ENCODE data around the gene LNX1. TPM values are rescaled to one million over a fixed set of nuclear protein-coding genes. Genes with fewer than 3 reads are reported as not detected.

LNX1 gene
- polyA plus RNA-seq, 3 donors: 0.09 to 0.13 TPM; not detected in 1

DNA sequence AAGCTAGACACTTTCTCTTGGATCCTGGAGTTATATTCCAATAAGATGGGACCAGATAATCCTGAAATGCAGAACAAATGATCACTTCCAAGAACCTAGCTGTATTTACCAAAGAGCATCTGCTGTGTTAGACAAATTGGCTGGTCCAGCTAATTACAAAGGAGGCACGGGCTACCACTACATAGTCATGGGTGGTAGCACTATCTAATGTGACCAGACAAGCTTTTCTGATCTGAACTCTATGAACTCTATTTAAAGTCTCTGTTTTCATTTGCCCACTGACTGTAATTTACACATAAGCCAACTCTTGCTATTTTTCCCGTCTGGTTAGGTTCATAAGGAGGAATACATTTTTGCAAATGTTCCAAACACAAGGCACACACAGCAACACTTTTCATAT is 34.6 kb downstream of the LNX1 start:
- no peak overlapping the region for H3K27ac ChIP-seq (ENCODE audit: low read depth in 1 of 2, low read length in 2 of 2)
- Mint-ChIP-seq H3K27me3 (ENCODE audit: low read depth in 3 of 3) (peaks cover 2 to 8% (median 5%) of the 10 kb centered on the region in 3 donors), H3K27ac (no peak overlapping the region), H3K36me3 (no peaks in the 10 kb centered on the region), H3K4me3 (no peak overlapping the region), H3K4me1 (peaks cover 17% of the 10 kb centered on the region), H3K9me3 (no peaks in the 10 kb centered on the region)
- H3K79me2 ChIP-seq (ENCODE audit: insufficient read depth, low read length): no peaks in the 10 kb centered on the region
- H2AFZ ChIP-seq (ENCODE audit: insufficient read depth, low read depth, low read length, poor library complexity, severe bottlenecking): no peak overlapping the region
- H3K9ac ChIP-seq (ENCODE audit: insufficient read depth, low read length, poor library complexity, severe bottlenecking): no peak overlapping the region
- intact Hi-C loops (cut with micrococcal nuclease): no loop called here
- no peaks in the 10 kb centered on the region for H3K9me3 ChIP-seq (replicated peaks in 1 of 2; ENCODE audit: control insufficient read depth in 1 of 2, insufficient read depth in 1 of 2, low read length in 2 of 2)
- H3K27me3 ChIP-seq (ENCODE audit: control insufficient read depth in 2 of 2, insufficient read depth in 2 of 2, low read length in 2 of 2): no peaks in the 10 kb centered on the region
- 60% methylated on average over 1 of the region's 2 CpGs for WGBS (ENCODE audit: insufficient coverage)
- H3K4me2 ChIP-seq (replicated peaks; ENCODE audit: extremely low read depth, low read length, poor library complexity, severe bottlenecking): no peak overlapping the region
- H4K20me1 ChIP-seq (ENCODE audit: insufficient read depth, low read length): no peaks in the 10 kb centered on the region
- H3K4me1 ChIP-seq (ENCODE audit: control insufficient read depth in 1 of 2, insufficient read depth in 2 of 2, low read length in 2 of 2): peaks cover 11 to 13% of the 10 kb centered on the region in 2 donors
- no peak overlapping the region for H3K4me3 ChIP-seq (replicated peaks in 1 of 3; ENCODE audit: low read depth in 2 of 3, low read length in 3 of 3)
- no peak for DNase-seq
- TF ChIP-seq, protein P1, sequence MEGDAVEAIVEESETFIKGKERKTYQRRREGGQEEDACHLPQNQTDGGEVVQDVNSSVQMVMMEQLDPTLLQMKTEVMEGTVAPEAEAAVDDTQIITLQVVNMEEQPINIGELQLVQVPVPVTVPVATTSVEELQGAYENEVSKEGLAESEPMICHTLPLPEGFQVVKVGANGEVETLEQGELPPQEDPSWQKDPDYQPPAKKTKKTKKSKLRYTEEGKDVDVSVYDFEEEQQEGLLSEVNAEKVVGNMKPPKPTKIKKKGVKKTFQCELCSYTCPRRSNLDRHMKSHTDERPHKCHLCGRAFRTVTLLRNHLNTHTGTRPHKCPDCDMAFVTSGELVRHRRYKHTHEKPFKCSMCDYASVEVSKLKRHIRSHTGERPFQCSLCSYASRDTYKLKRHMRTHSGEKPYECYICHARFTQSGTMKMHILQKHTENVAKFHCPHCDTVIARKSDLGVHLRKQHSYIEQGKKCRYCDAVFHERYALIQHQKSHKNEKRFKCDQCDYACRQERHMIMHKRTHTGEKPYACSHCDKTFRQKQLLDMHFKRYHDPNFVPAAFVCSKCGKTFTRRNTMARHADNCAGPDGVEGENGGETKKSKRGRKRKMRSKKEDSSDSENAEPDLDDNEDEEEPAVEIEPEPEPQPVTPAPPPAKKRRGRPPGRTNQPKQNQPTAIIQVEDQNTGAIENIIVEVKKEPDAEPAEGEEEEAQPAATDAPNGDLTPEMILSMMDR (IDR thresholded peaks at IDR 0.05): no peak
- no peaks in the 10 kb centered on the region for H3K36me3 ChIP-seq (replicated peaks in 1 of 2; ENCODE audit: control insufficient read depth in 1 of 2, insufficient read depth in 2 of 2, low read length in 2 of 2)

- peaks cover 1 to 5% (median 3%) of the 10 kb centered on the region in 7 donors for H3K9me3 Mint-ChIP-seq
- no peak overlapping the region for H3K4me3 Mint-ChIP-seq
- TF ChIP-seq, protein P1 (IDR thresholded peaks at IDR 0.05): no peak
- Histone ChIP-seq H2AFZ (ENCODE audit: insufficient read depth, low read depth, low read length, poor library complexity, severe bottlenecking) (no peak overlapping the region), H3K9ac (ENCODE audit: insufficient read depth, low read length, poor library complexity, severe bottlenecking) (no peak overlapping the region), H3K36me3 (replicated peaks in 1 of 2; ENCODE audit: control insufficient read depth in 1 of 2, insufficient read depth in 2 of 2, low read length in 2 of 2) (no peaks in the 10 kb centered on the region), H3K4me3 (replicated peaks in 1 of 3; ENCODE audit: low read depth in 2 of 3, low read length in 3 of 3) (no peak overlapping the region), H3K79me2 (ENCODE audit: insufficient read depth, low read length) (no peaks in the 10 kb centered on the region), H3K9me3 (replicated peaks in 1 of 2; ENCODE audit: control insufficient read depth in 1 of 2, insufficient read depth in 1 of 2, low read length in 2 of 2) (no peaks in the 10 kb centered on the region), H3K27ac (ENCODE audit: low read depth in 1 of 2, low read length in 2 of 2) (no peak overlapping the region), H3K27me3 (ENCODE audit: control insufficient read depth in 2 of 2, insufficient read depth in 2 of 2, low read length in 2 of 2) (no peaks in the 10 kb centered on the region), H4K20me1 (ENCODE audit: insufficient read depth, low read length) (no peaks in the 10 kb centered on the region), H3K4me2 (replicated peaks; ENCODE audit: extremely low read depth, low read length, poor library complexity, severe bottlenecking) (no peak overlapping the region), H3K4me1 (ENCODE audit: control insufficient read depth in 1 of 2, insufficient read depth in 2 of 2, low read length in 2 of 2) (peaks cover 8 to 9% of the 10 kb centered on the region in 2 donors)
- 100% methylated on average over 5 of the region's 9 CpGs for WGBS (ENCODE audit: insufficient coverage)
- no peaks in the 10 kb centered on the region for H3K36me3 Mint-ChIP-seq
- DNase-seq: no peak
- H3K27ac Mint-ChIP-seq: no peak overlapping the region
- peaks cover 2 to 7% (median 5%) of the 10 kb centered on the region in 3 donors for H3K27me3 Mint-ChIP-seq (ENCODE audit: low read depth in 3 of 3)
- peaks cover 13% of the 10 kb centered on the region for H3K4me1 Mint-ChIP-seq
- intact Hi-C loops (cut with micrococcal nuclease): no loop called here
These were observed 37.6 kb downstream of the LNX1 start for GRCh38 chr4:53553486-53554210.

All from CD14-positive monocyte (primary cell).